Activated CD4-positive, alpha-beta T cell treated with anti-CD3 and anti-CD28 coated beads for 4 hours (primary cell): ENCODE data around the gene CCDC89.

Source experiments
- DNase-seq, 2 donors: peaks; one replicate each; pipeline ENCODE4 v3.0.0-alpha.2; 2020

CCDC89 gene

DNA sequence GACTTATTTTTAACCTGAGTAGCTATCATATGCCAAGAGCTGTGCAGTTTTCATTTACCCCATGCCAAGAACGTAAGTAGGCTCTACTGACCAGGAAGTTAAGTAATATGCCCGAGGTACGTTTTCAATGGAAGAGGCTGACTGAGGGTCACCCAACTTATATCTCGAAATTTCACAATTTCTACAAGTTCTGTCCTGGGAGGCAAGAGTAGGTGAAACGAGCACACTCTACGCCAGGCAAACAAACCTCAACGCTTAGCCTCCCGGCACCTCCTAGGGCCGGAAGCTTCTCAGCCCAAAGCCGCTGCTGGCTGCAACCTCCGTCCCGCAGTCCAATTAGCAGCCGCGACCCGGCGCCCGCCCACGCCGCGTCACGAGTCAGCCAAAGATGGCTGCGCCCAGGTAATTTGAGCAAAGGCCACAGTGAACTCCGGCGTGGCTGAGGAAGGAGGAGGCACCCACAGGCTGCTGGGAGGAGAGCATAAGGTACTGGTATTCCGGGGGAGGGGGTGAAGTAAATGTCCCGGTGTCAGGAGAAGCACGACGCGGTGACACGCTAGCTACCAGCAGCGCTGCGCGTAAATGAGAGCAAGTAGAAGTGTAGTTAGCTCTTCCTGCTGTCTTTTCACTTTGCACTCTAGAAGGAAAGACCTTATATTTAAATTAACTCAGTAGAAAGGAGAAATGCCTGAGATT lies 38.2 kb downstream of the CCDC89 start, which contains the start of gene TMEM126A:
Gene TMEM126A, plus strand, starts transcription at position 364 of the 696 bp plus-strand sequence. CDS start 2,289 bp downstream, outside the sequence.
- DNase-seq: peak; percentile 89

DNA sequence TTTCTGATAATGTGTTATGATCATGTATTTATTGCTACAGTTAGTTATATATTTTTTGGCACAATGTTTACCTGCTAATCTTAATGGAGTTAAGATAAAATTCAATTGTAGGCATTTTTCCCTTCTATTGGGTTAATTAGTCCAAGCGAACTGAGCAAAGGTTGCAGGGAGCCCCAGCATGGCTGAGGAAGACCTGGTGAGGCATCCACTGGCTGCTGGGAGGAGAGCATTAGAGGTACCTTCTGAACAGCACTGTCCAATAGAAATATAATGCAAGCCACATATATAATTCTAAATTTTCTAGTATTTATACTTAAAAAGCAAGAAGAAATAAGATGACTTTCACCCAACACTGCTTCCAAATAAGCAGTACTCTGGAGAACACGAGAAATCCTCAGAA lies 38.9 kb downstream of the CCDC89 start:
- DNase-seq: no peak

DNA sequence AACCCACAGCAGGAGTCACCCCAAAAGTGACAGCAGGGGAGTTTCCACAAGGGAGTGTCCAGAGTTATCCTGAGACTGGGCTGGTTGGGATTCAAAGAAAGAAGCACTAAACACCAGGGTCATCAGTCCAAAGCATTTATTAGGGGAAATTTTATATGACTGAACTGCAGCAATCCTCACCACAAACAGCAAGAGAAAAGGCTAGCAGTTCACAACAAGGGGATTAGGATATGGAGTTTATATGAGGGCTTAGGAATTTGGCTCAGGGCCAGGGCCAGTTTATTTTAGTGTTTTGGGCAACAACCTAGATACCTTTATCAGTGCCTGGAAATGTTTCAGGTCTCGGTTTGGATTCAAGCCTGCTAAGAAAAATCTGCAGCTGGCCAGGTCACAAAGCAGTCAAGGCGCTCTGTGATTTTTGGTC lies 42.8 kb downstream of the CCDC89 start:
- no peak for DNase-seq

DNA sequence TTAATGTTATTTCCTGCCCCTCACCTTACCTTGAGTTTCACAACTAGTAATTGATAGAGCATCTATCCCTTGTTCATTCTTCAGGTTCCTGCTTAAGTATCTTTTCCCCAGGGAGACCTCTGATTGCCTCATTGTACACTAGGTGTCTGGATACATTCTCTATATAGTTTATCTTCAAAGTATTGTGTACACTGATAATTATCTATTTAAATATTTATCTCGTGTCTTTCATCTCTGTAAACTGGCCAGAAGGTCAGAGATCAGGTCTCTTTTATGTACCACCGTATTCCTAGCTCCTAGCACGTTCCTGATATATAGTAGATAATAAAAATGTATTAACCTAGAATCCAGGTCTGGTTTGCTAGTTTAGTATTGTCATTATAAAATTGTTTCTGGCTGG lies 51.2 kb downstream of the CCDC89 start:
- DNase-seq: no peak
